ENCODE measurements around the gene TPSD1.
A peak's percentile ranks its signal among the peaks of the same experiment; 100 is the strongest.
"Not testable (repeated sequence)": the region's sequence is repeated elsewhere in the genome, so short reads cannot be mapped to it uniquely, and the experiment has no call there.

Gene TPSD1

DNA sequence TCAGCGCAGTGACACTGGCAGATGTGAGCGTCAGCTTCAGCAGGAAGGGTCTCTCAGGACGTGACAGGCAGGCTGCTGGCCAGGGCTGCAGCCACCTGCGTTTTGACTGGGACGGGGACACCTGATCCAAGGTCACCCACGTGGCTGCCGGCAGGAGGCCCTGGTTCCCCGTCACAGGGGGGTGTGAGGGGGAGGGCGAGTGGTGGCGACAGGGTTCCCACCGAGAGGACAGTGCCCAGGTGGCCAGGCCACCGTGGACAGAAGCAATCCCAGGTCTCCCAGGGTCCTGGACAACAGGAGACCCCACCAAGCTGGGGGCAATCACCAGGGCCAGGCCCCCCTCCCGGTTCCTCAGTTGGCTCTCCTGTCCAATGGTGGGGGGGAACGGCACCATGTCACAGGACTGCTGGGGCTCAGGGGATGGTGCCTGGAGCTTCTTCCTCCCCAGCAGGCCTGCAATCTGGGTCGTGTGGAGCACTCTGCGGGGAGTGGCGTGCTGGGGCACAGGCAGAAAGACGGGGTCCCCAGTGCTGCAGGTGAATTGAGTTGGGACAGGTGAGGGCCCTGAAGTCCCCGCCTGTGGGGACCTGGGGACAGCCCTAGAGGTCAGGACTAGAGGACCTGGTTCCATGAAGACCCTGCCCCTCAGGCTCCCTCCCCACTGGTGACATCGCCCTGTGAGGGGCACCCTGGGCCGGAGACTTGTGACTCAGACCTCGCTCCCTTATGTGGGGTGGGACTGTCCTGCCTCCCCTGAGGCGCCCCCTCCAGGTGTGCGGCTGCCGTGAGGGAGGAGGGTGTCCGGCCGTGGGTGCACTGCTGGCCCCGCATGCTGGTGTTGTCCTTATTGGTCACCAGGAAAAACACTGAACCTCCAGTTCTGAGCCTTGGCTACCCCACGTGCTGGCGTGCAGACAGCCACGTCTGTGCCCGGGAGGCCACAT lies 11.7 kb upstream of the TPSD1 start:
- not testable (repeated sequence) for DNase-seq

GRCh38 chr16:1244881-1245280 lies 11.0 kb upstream of the TPSD1 start:
- DNase-seq, result no peak

- DNase-seq, result no peak
These were observed 10.3 kb upstream of the TPSD1 start for GRCh38 chr16:1245452-1246020.

DNA sequence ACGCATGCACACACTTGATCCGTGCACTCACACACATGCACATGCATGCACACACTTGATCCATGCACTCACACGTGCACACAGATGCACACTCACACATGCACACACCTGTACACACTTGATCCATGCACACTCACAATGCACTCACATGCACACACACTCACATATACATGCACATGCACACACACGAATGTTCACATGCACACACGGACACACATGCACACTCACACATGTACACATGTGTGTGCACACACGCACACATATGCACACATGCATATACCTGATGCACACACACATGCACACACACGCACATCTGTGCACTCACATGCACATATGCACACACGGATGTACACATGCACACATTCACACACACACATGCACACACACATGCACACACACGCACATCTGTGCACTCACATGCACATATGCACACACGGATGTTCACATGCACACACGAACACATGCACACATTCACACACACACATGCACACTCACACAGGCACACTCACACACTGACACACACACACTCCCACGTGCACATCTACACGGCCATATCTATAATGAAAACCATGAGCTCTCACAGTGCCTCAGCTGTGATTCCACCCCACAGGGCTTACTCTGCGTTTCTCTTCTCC lies 7.8 kb upstream of the TPSD1 start:
- not testable (repeated sequence) for DNase-seq

DNA sequence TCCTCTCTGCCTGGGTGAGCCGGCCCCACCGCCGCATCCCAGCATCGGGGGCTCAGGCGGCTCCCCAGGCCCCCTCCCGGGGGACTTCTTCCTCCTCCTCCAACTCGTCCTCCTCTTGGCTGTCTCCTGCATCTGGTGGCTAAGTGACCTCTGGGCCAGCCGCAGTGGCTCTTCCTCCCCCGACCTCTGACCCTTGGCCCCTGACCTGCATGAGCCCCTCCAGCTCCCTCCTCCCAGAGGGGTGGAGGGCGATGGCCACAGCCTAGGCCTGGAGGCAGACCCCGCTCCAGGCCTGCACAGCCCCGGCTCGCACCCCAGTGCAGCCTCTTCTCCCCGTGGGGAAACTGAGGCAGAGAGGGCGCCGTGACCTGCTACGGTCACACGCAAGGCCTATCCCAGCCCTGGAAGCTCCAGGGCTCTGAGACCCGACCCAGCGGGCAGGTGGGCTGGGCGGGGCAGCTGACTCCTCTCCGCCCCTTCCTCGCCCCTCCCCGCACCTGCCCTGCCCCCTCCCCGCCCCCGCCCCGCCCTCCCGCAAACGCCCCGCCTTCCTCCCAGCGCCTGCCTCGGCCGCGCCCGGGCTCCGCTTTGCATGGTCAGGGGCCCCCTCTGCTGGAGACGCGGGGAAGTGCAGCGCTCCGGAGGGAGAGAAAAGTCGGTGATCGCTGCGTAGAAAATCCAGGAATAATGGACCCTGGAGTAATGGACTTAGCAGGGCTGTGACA lies 6.7 kb upstream of the TPSD1 start:
- not testable (repeated sequence) for DNase-seq

DNA sequence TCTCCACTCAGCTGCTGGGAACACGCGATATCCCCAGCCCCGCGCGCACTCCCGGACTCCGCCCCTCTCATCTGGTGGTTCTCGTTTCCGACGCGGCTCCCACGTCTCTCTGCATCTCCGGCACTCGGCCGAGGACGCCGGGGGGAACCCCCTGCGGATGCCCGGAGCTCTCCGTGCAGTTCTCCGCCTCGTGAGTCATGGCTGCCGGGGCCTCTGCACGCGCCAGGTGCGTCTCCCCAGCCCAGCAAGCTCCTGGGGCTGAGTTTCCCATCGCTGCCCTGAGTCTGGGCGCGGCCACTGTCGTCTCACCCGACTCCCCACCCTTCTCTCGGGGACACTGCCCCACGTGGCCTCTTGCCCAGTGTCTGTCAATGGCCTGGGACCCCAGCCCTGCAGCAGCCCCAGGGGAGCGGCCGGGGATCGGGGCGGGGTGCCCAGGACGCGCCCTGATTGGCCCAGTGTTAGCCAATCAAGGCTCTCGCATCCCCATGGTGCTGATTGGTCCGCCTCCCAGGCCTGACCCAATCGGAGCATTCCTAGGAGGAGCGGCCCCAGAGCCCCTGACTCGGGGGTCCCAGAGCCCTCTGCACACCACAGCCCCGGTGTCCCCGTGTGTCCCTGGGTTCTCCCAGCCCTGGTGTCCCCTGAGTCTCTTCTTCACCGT lies 2.0 kb upstream of the TPSD1 start:
- DNase-seq, result not testable (repeated sequence)

GRCh38 chr16:1254821-1255220 lies 1.0 kb upstream of the TPSD1 start:
- DNase-seq, result not testable (repeated sequence)

DNA sequence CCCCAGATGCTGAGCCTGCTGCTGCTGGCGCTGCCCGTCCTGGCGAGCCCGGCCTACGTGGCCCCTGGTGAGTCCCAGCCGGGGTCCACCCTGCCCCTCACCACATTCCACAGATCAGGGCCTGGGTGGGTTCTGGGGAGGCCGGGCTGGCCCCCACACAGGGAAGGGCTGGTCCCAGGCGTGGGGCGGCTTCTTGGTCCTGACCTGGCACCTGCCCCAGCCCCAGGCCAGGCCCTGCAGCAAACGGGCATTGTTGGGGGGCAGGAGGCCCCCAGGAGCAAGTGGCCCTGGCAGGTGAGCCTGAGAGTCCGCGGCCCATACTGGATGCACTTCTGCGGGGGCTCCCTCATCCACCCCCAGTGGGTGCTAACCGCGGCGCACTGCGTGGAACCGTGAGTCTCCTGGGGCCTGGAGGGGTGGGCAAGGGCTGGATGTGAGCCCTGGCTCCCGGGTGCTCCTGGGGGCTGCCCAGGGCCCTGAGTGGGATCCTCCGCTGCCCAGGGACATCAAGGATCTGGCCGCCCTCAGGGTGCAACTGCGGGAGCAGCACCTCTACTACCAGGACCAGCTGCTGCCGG lies 516 bp downstream of the TPSD1 start:
- not testable (repeated sequence) for DNase-seq

GRCh38 chr16:1256874-1257322 lies 1.0 kb downstream of the TPSD1 start:
- no peak for DNase-seq

GRCh38 chr16:1257561-1258224 lies 1.8 kb downstream of the TPSD1 start:
- no peak for DNase-seq

DNA sequence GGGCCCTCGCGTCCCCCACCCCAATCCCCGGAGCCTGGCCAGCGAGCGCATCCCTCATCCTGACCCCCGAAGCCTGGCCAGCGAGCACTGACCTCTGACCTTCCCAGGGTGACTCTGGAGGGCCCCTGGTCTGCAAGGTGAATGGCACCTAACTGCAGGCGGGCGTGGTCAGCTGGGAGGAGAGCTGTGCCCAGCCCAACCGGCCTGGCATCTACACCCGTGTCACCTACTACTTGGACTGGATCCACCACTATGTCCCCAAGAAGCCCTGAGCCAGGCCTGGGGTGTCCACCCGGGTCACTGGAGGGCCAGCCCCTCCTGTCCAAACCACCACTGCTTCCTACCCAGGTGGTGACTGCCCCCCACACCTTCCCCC lies 2.3 kb downstream of the TPSD1 start:
- no peak for DNase-seq

DNA sequence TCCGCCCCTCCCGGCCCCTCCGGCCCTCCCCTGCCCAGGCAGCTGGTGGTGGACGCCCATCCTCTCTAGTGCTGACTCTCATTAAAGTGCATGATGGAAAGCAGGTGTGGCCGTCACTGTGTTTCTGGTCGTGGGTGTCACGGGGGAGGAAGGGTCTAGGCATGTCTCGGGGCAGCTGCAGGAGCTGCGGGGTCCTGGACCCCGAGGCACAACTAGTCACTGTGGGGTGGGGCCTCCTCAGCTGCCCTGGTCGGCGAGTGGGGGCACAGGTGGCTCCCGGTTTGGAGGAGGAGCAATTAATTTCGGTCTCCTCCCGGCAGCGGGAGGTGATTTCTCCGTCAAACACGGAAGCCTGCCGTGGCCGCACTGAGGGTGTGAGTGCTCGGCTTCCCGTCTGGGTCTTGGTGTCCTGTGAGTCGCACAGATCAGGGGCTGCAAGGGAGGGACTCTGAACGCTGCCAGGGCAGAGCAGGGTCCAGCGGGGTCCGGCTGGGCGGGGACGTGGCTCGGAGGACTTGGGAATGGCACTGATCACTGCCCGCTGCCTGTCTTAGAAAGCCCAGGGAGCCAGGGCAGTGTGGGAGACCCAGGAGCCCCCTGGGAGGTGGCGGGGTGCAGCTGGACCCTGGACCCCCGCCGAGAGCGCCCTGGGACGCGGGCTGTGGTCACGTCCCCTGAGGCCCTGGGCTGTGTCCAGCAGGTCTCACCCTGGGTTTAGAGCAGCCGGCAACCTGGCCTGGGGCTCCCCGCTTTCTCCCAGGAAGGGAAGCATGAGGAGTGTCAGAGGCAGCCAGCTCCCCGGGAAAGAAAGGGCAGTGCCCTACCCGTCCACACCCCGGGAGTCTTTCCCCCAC lies 3.3 kb downstream of the TPSD1 start:
- no peak for DNase-seq

- no peak for DNase-seq
These were observed 3.8 kb downstream of the TPSD1 start for GRCh38 chr16:1259760-1260068.

- no peak for DNase-seq
These were observed 4.3 kb downstream of the TPSD1 start for GRCh38 chr16:1260101-1260680.

GRCh38 chr16:1261131-1261892 lies 5.4 kb downstream of the TPSD1 start:
- peak; percentile 78 for DNase-seq

GRCh38 chr16:1262210-1262845 lies 6.5 kb downstream of the TPSD1 start:
- no peak for DNase-seq

DNA sequence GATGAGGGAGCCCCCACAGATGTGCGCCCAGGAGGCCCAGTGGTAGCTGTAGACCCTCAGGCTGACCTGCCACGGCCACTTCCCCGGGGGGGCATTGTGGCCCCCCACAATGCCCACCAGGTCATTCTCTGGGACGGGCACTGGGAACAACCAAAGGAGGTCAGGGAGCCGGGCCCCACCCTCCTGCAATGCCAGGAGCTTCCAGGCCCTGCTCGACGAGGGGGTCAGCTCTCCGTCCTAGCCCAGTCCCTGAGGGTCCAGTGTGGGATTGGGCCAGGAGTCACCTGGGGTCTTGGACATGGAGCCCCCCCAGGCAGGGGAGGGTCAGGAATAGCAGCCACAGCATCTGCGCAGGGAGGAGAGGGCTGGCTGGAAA lies 7.0 kb downstream of the TPSD1 start:
- no peak for DNase-seq

GRCh38 chr16:1263591-1264344 lies 7.9 kb downstream of the TPSD1 start:
- no peak for DNase-seq
